HG02852 (cell line): ENCODE data around the gene ZFP57.

Experiments used
- ATAC-seq: cut with Tn5 transposase; IDR thresholded peaks from one replicate; pipeline ENCODE4 v1.9.1; 2021; ENCODE audit warnings: mild to moderate bottlenecking, moderate library complexity; ENCODE audit not compliant: unreplicated experiment

Gene ZFP57

GRCh38 chr6:29680904-29681303 lies at the start of gene ZFP57:
ZFP57 (minus strand) TSS chr6:29681152; CDS start chr6:29677003, 4,149 bp downstream.
- no peak for ATAC-seq

GRCh38 chr6:29730575-29731126 lies 49.7 kb upstream of the ZFP57 start:
- ATAC-seq, result no peak

GRCh38 chr6:29729774-29730328 lies 48.9 kb upstream of the ZFP57 start:
- no peak for ATAC-seq

- ATAC-seq, result no peak
Measured at GRCh38 chr6:29728875-29729270, 47.9 kb upstream of the ZFP57 start.

GRCh38 chr6:29728173-29728874 lies 47.4 kb upstream of the ZFP57 start:
- no peak for ATAC-seq

- no peak for ATAC-seq
Measured at GRCh38 chr6:29727637-29728036, 46.7 kb upstream of the ZFP57 start.

- ATAC-seq, result no peak
Measured at GRCh38 chr6:29726571-29727194, 45.7 kb upstream of the ZFP57 start.

- no peak for ATAC-seq
Measured at GRCh38 chr6:29726001-29726400, 45.0 kb upstream of the ZFP57 start.

- no peak for ATAC-seq
Measured at GRCh38 chr6:29724937-29725869, 44.3 kb upstream of the ZFP57 start.

GRCh38 chr6:29723666-29724588 lies 43.0 kb upstream of the ZFP57 start:
- peak; percentile 48 for ATAC-seq

GRCh38 chr6:29723262-29723665 lies 42.3 kb upstream of the ZFP57 start, which contains the start of gene HLA-F:
HLA-F (plus strand) TSS chr6:29723434; CDS start chr6:29723464, 30 bp downstream.
- ATAC-seq, result peak; percentile 90

- no peak for ATAC-seq
Measured at GRCh38 chr6:29720863-29721262, 39.9 kb upstream of the ZFP57 start.

GRCh38 chr6:29710281-29710941 lies 29.5 kb upstream of the ZFP57 start:
- ATAC-seq, result no peak

- no peak for ATAC-seq
Measured at GRCh38 chr6:29709188-29709587, 28.2 kb upstream of the ZFP57 start.

- ATAC-seq, result peak; percentile 45
Measured at GRCh38 chr6:29708432-29709179, 27.7 kb upstream of the ZFP57 start.

- no peak for ATAC-seq
Measured at GRCh38 chr6:29705389-29706231, 24.7 kb upstream of the ZFP57 start.

- no peak for ATAC-seq
Measured at GRCh38 chr6:29702519-29703103, 21.7 kb upstream of the ZFP57 start.
